Mesenchymal stem cell (in vitro differentiated cells and primary cell): ENCODE measurements around the gene HLCS. TPM values are rescaled to one million over a fixed set of nuclear protein-coding genes. Genes with fewer than 3 reads are reported as not detected.
A peak's percentile ranks its signal among the peaks of the same experiment; 100 is the strongest.

Experiments used
- DNase-seq: peaks from one replicate; pipeline ENCODE4 v3.0.0-alpha.2; 2013
- H2AFZ ChIP-seq: one replicate; pipeline ENCODE4 v1.6.1; 2013; ENCODE audit warnings: low read depth, mild to moderate bottlenecking, control low read depth, inconsistent platforms, low read length, moderate library complexity
- H2AK5ac ChIP-seq: 2 replicates; pipeline ENCODE4 v1.6.1; 2013; ENCODE audit warnings: low read length, moderate library complexity, mild to moderate bottlenecking, inconsistent platforms; ENCODE audit not compliant: severe bottlenecking
- H2BK120ac ChIP-seq: one replicate; pipeline ENCODE4 v1.6.1; 2013; ENCODE audit warnings: low read depth, mild to moderate bottlenecking, inconsistent platforms, low read length, moderate library complexity
- H2BK12ac ChIP-seq, 2 experiments: one replicate each; pipeline ENCODE4 v1.6.1; 2013; ENCODE audit warnings: inconsistent platforms in 2 of 2, low read length in 2 of 2, mild to moderate bottlenecking in 2 of 2, moderate library complexity in 2 of 2, control low read depth in 1 of 2
- H2BK15ac ChIP-seq: one replicate; pipeline ENCODE4 v1.6.1; 2013; ENCODE audit warnings: mild to moderate bottlenecking, low read depth, inconsistent platforms; ENCODE audit not compliant: poor library complexity, severe bottlenecking
- H2BK5ac ChIP-seq: 2 replicates; pipeline ENCODE4 v1.6.1; 2013; ENCODE audit warnings: low read depth, mild to moderate bottlenecking, low read length, control low read depth, inconsistent platforms; ENCODE audit not compliant: poor library complexity, severe bottlenecking
- H3K14ac ChIP-seq, 2 experiments: one replicate each; pipeline ENCODE4 v1.6.1; 2013; ENCODE audit warnings: inconsistent platforms in 2 of 2, low read length in 2 of 2, control low read depth in 1 of 2, mild to moderate bottlenecking in 1 of 2, moderate library complexity in 1 of 2
- H3K18ac ChIP-seq, 2 experiments: one replicate each; pipeline ENCODE4 v1.6.1; 2013; ENCODE audit warnings: inconsistent platforms in 2 of 2, low read length in 2 of 2, control low read depth in 1 of 2, low read depth in 1 of 2, mild to moderate bottlenecking in 1 of 2
- H3K23ac ChIP-seq, 2 experiments: one replicate each; pipeline ENCODE4 v1.6.1; 2013; ENCODE audit warnings: inconsistent platforms in 2 of 2, low read length in 2 of 2, mild to moderate bottlenecking in 2 of 2, moderate library complexity in 2 of 2, control low read depth in 1 of 2
- H3K27ac ChIP-seq: 2 replicates; pipeline ENCODE4 v1.5.1; 2013; ENCODE audit warnings: mild to moderate bottlenecking, moderate library complexity, low read length, control low read depth, inconsistent platforms; ENCODE audit not compliant: poor library complexity, severe bottlenecking
- H3K27me3 ChIP-seq, 2 experiments: 2 replicates each; pipeline versions ENCODE4 v1.6.1 to v1.7.0; 2013; ENCODE audit warnings: low read length in 2 of 2, mild to moderate bottlenecking in 2 of 2, moderate library complexity in 2 of 2, control low read depth in 1 of 2, inconsistent platforms in 1 of 2; ENCODE audit not compliant: control insufficient read depth in 1 of 2, insufficient read depth in 1 of 2
- H3K36me3 ChIP-seq, 2 experiments: 2 replicates each; pipeline versions ENCODE4 v1.6.1 to v1.7.0; 2013; ENCODE audit warnings: low read length in 2 of 2, control low read depth in 1 of 2, inconsistent platforms in 1 of 2, low read depth in 1 of 2, mild to moderate bottlenecking in 1 of 2; ENCODE audit not compliant: insufficient read depth in 2 of 2, control insufficient read depth in 1 of 2
- H3K4ac ChIP-seq, 2 experiments: one replicate each; pipeline ENCODE4 v1.6.1; 2013; ENCODE audit warnings: inconsistent platforms in 2 of 2, low read length in 2 of 2, mild to moderate bottlenecking in 2 of 2, moderate library complexity in 2 of 2, control low read depth in 1 of 2, low read depth in 1 of 2
- H3K4me1 ChIP-seq: 2 replicates; pipeline ENCODE4 v1.6.1; 2013; ENCODE audit warnings: low read depth, low read length, control low read depth; ENCODE audit not compliant: control insufficient read depth, insufficient read depth
- H3K4me2 ChIP-seq: 2 replicates; pipeline ENCODE4 v1.6.1; 2013; ENCODE audit warnings: low read length, mild to moderate bottlenecking, inconsistent platforms; ENCODE audit not compliant: poor library complexity, severe bottlenecking
- H3K4me3 ChIP-seq, 2 experiments: 2 replicates each; pipeline versions ENCODE4 v1.5.1 to v1.7.0; 2013; ENCODE audit warnings: low read length in 2 of 2, mild to moderate bottlenecking in 2 of 2, control low read depth in 1 of 2, low read depth in 1 of 2; ENCODE audit not compliant: insufficient read depth in 1 of 2
- H3K79me1 ChIP-seq: replicated peaks from 2 replicates; pipeline ENCODE4 v1.6.1; 2013; ENCODE audit warnings: mild to moderate bottlenecking, control low read depth, low read length, inconsistent platforms; ENCODE audit not compliant: poor library complexity, severe bottlenecking
- H3K9ac ChIP-seq: 2 replicates; pipeline ENCODE4 v1.7.0; 2013; ENCODE audit warnings: mild to moderate bottlenecking, low read length, moderate library complexity
- H3K9me3 ChIP-seq: 2 replicates; pipeline ENCODE4 v1.7.0; 2013; ENCODE audit warnings: mild to moderate bottlenecking, low read length; ENCODE audit not compliant: control insufficient read depth
- H4K8ac ChIP-seq: one replicate; pipeline ENCODE4 v1.6.1; 2013; ENCODE audit warnings: inconsistent platforms, mild to moderate bottlenecking, low read length, moderate library complexity
- H4K91ac ChIP-seq: one replicate; pipeline ENCODE4 v1.6.1; 2013; ENCODE audit warnings: mild to moderate bottlenecking, low read length, inconsistent platforms
- WGBS: methylation state at CpG from one replicate; pipeline ENCODE4 v1.1.7; 2013; ENCODE audit warnings: mixed read lengths; 5-methylcytosine and 5-hydroxymethylcytosine counted together
- small RNA-seq: library from polyadenylated mRNA; stranded (forward); fragments of <200 nt; extraction: miRNeasy Mini kit (QIAGEN cat#:217004); gene quantifications from one replicate; pipeline ENCODE3, GENCODE V24; 2013; ENCODE audit warnings: low read depth

The HLCS gene

GRCh38 chr21:36700971-36701755 is 265.3 kb downstream of the HLCS start:
- Histone ChIP-seq H3K36me3 (no peaks in the 10 kb centered on the region), H3K4me2 (peak overlapping the region; percentile 60), H4K8ac (no peak overlapping the region), H3K4me1 (peaks cover 64% of the 10 kb centered on the region), H3K4me3 (peak overlapping the region; percentile 51 to 69), H2BK5ac (no peak overlapping the region), H2AFZ (no peak overlapping the region), H3K79me1 (peaks cover 2% of the 10 kb centered on the region), H2BK15ac (no peak overlapping the region), H2BK120ac (no peak overlapping the region), H2AK5ac (no peak overlapping the region), H3K9me3 (no peaks in the 10 kb centered on the region), H3K18ac (no peak overlapping the region), H3K14ac (no peak overlapping the region), H3K4ac (no peak overlapping the region), H3K23ac (peak overlapping the region in 1 of 2 experiments; percentile 43), H3K9ac (no peak overlapping the region), H3K27ac (no peak overlapping the region), H4K91ac (no peak overlapping the region), H2BK12ac (no peak overlapping the region), H3K27me3 (peaks cover 86 to 97% of the 10 kb centered on the region in 2 experiments)
- 2% methylated on average over 58 of the region's 65 CpGs for WGBS
- no peak for DNase-seq

Small RNA genes within 50 kb of the gene (small RNA-seq; reads per million reads assigned to genes)
- gene RF00019 = not detected
- 4.0 reads per million, percentile 41 among the genes with 10 or more reads in this experiment for gene RNA5SP491
